GM19238 (cell line): Measurements from ENCODE around the gene TNPO3.
"Not testable (repeated sequence)": the region's sequence is repeated elsewhere in the genome, so short reads cannot be mapped to it uniquely, and the experiment has no call there.

ENCODE experiments used
- DNase-seq: peaks from one replicate; pipeline ENCODE4 v3.0.0; 2011; ENCODE audit warnings: low spot score; ENCODE audit not compliant: insufficient read length

The TNPO3 gene

GRCh38 chr7:128963327-128963757, 91.6 kb downstream of the TNPO3 start:
- DNase-seq = no peak

- no peak for DNase-seq
These were observed 92.0 kb downstream of the TNPO3 start for GRCh38 chr7:128962899-128963298.

GRCh38 chr7:128961030-128961659, 93.8 kb downstream of the TNPO3 start:
- DNase-seq = no peak

- DNase-seq = no peak
These were observed 95.6 kb downstream of the TNPO3 start for GRCh38 chr7:128959296-128959695.

GRCh38 chr7:128955981-128956380, 98.9 kb downstream of the TNPO3 start:
- no peak for DNase-seq

- no peak for DNase-seq
These were observed 99.8 kb downstream of the TNPO3 start for GRCh38 chr7:128954830-128955802.

GRCh38 chr7:128954150-128954549, 100.8 kb downstream of the TNPO3 start:
- DNase-seq = no peak

GRCh38 chr7:128951296-128951695, 103.6 kb downstream of the TNPO3 start:
- DNase-seq = no peak

GRCh38 chr7:128948976-128949760, 105.7 kb downstream of the TNPO3 start:
- DNase-seq = no peak

- DNase-seq = no peak
These were observed 106.5 kb downstream of the TNPO3 start for GRCh38 chr7:128948312-128948973.

- no peak for DNase-seq
These were observed 107.1 kb downstream of the TNPO3 start for GRCh38 chr7:128947854-128948253.

GRCh38 chr7:128946936-128947830, 107.7 kb downstream of the TNPO3 start:
- DNase-seq = no peak

GRCh38 chr7:128945668-128946366, 109.1 kb downstream of the TNPO3 start:
- no peak for DNase-seq

- DNase-seq = no peak
These were observed 110.2 kb downstream of the TNPO3 start for GRCh38 chr7:128944487-128945236.

GRCh38 chr7:128943251-128943650, 111.7 kb downstream of the TNPO3 start:
- not testable (repeated sequence) for DNase-seq

GRCh38 chr7:128941946-128942526, 112.9 kb downstream of the TNPO3 start:
- DNase-seq = no peak

- no peak for DNase-seq
These were observed 113.5 kb downstream of the TNPO3 start for GRCh38 chr7:128941323-128941890.
